ENCODE data around the gene CHST9.

The CHST9 gene

DNA sequence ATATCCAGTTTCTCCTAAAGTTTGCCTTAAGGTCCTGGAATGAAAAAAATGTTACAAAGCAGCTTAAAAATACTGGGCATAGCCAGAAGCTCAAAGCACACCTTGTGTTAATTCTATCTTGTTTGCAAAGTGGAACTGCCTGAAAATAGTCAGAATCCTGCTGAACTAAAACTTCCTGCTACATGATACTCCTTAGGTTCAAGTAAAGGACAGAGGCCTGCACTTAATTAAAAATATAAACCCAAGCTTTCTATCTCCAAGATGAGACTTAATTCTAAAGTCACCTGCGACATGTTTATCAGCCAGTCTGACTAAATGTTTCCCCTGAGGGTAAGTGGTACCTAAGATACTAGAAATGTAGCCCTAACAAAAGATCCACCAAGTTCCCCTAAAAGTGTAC is 103.4 kb downstream of the CHST9 start:
- ATAC-seq (ENCODE audit: insufficient read depth, low read depth), result no peak
- DNase-seq, result no peak

DNA sequence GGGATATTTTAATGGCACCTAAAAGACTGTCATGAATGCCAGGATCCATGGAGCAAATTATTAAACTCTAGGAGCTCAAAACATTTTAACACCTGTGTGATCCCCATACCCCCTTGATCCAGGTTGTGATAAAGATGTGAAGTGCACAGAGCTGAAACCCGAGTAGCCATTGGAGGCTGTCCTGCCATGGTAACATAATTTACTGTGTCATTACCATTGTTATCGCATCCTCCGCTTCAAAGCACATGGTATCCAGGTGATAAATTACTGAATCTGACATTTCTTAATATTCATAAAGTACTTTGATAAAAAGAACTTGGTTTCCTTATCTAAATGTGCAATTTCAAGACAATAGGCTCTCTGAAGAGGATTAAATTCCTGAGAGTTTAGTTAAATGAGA is 109.3 kb downstream of the CHST9 start:
- no peak overlapping the region for H3K4me3 ChIP-seq (ENCODE audit: low read depth in 1 of 2, low read length in 2 of 2)
- H3K4me1 ChIP-seq (ENCODE audit: insufficient read depth, low read length), result no peaks in the 10 kb centered on the region
- H2AFZ ChIP-seq (ENCODE audit: low read depth, low read length), result no peak overlapping the region
- no peak overlapping the region for H3K4me2 ChIP-seq (ENCODE audit: insufficient read depth, low read length)
- H4K20me1 ChIP-seq (ENCODE audit: insufficient read depth, low read length), result no peaks in the 10 kb centered on the region
- ATAC-seq (ENCODE audit: insufficient read depth, low read depth) (no peak), DNase-seq (no peak)
- H3K27ac ChIP-seq (ENCODE audit: low read length), result no peak overlapping the region
- no peaks in the 10 kb centered on the region for H3K79me2 ChIP-seq (ENCODE audit: insufficient read depth, low read length)
- no peaks in the 10 kb centered on the region for H3K9me3 ChIP-seq (ENCODE audit: insufficient read depth, low read length, severe bottlenecking)
- no peaks in the 10 kb centered on the region for H3K27me3 ChIP-seq (ENCODE audit: insufficient read depth, low read length, poor library complexity)
- no peaks in the 10 kb centered on the region for H3K36me3 ChIP-seq (ENCODE audit: insufficient read depth, low read length)
- TF ChIP-seq, protein P1, sequence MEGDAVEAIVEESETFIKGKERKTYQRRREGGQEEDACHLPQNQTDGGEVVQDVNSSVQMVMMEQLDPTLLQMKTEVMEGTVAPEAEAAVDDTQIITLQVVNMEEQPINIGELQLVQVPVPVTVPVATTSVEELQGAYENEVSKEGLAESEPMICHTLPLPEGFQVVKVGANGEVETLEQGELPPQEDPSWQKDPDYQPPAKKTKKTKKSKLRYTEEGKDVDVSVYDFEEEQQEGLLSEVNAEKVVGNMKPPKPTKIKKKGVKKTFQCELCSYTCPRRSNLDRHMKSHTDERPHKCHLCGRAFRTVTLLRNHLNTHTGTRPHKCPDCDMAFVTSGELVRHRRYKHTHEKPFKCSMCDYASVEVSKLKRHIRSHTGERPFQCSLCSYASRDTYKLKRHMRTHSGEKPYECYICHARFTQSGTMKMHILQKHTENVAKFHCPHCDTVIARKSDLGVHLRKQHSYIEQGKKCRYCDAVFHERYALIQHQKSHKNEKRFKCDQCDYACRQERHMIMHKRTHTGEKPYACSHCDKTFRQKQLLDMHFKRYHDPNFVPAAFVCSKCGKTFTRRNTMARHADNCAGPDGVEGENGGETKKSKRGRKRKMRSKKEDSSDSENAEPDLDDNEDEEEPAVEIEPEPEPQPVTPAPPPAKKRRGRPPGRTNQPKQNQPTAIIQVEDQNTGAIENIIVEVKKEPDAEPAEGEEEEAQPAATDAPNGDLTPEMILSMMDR (IDR thresholded peaks at IDR 0.05; ENCODE audit: borderline replicate concordance, extremely low read depth, low read length, poor library complexity, severe bottlenecking), result no peak
- TF ChIP-seq EZH2 (IDR thresholded peaks at IDR 0.05; ENCODE audit: borderline replicate concordance, low read depth, low read length, severe bottlenecking), result no peak
- H3K9ac ChIP-seq (ENCODE audit: low read depth, low read length), result no peak overlapping the region

More for the DNA sequence above, 103.4 kb downstream of the CHST9 start:
- Histone ChIP-seq H3K9me3 (ENCODE audit: insufficient read depth, low read length, severe bottlenecking) (no peaks in the 10 kb centered on the region), H2AFZ (ENCODE audit: low read depth, low read length) (no peak overlapping the region), H3K27me3 (ENCODE audit: insufficient read depth, low read length, poor library complexity) (no peaks in the 10 kb centered on the region), H3K79me2 (ENCODE audit: insufficient read depth, low read length) (no peaks in the 10 kb centered on the region), H3K9ac (ENCODE audit: low read depth, low read length) (no peak overlapping the region), H3K27ac (ENCODE audit: low read length) (no peak overlapping the region), H3K36me3 (ENCODE audit: insufficient read depth, low read length) (no peaks in the 10 kb centered on the region), H3K4me3 (ENCODE audit: low read depth in 1 of 2, low read length in 2 of 2) (no peak overlapping the region), H3K4me1 (ENCODE audit: insufficient read depth, low read length) (no peaks in the 10 kb centered on the region), H3K4me2 (ENCODE audit: insufficient read depth, low read length) (no peak overlapping the region), H4K20me1 (ENCODE audit: insufficient read depth, low read length) (no peaks in the 10 kb centered on the region)
- TF ChIP-seq, protein P1 (IDR thresholded peaks at IDR 0.05; ENCODE audit: borderline replicate concordance, extremely low read depth, low read length, poor library complexity, severe bottlenecking), result no peak
- TF ChIP-seq EZH2 (IDR thresholded peaks at IDR 0.05; ENCODE audit: borderline replicate concordance, low read depth, low read length, severe bottlenecking), result no peak

DNA sequence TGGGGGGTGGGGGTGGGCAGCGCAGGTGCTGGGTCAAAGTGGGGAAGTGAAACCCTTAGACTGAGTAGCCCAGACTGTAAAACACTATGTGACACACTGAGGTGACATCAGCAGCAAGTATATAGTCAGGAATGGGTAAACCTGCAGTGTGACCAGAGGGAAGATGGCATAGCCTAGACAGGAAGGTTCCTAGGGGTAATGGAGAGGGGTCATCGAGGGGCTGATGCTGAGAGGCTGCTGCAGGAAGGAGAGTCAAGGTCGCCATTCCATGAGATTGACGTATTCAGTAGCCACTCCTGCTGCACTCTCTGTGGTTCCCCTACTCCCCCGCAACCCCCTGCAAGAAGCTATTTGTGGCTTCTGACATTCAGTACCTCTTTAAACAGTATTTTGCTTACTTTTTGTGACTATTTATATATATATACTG is 111.7 kb downstream of the CHST9 start:
- TF ChIP-seq, protein P1 (IDR thresholded peaks at IDR 0.05; ENCODE audit: borderline replicate concordance, extremely low read depth, low read length, poor library complexity, severe bottlenecking), result no peak
- TF ChIP-seq EZH2 (IDR thresholded peaks at IDR 0.05; ENCODE audit: borderline replicate concordance, low read depth, low read length, severe bottlenecking), result no peak
- H4K20me1 ChIP-seq (ENCODE audit: insufficient read depth, low read length), result no peaks in the 10 kb centered on the region
- H3K27ac ChIP-seq (ENCODE audit: low read length), result no peak overlapping the region
- no peaks in the 10 kb centered on the region for H3K27me3 ChIP-seq (ENCODE audit: insufficient read depth, low read length, poor library complexity)
- no peak overlapping the region for H3K4me3 ChIP-seq (ENCODE audit: low read depth in 1 of 2, low read length in 2 of 2)
- no peak overlapping the region for H3K4me2 ChIP-seq (ENCODE audit: insufficient read depth, low read length)
- H3K9ac ChIP-seq (ENCODE audit: low read depth, low read length), result no peak overlapping the region
- ATAC-seq (ENCODE audit: insufficient read depth, low read depth) (no peak), DNase-seq (no peak)
- no peak overlapping the region for H2AFZ ChIP-seq (ENCODE audit: low read depth, low read length)
- no peaks in the 10 kb centered on the region for H3K79me2 ChIP-seq (ENCODE audit: insufficient read depth, low read length)
- H3K36me3 ChIP-seq (ENCODE audit: insufficient read depth, low read length), result no peaks in the 10 kb centered on the region
- H3K9me3 ChIP-seq (ENCODE audit: insufficient read depth, low read length, severe bottlenecking), result no peaks in the 10 kb centered on the region
- no peaks in the 10 kb centered on the region for H3K4me1 ChIP-seq (ENCODE audit: insufficient read depth, low read length)

DNA sequence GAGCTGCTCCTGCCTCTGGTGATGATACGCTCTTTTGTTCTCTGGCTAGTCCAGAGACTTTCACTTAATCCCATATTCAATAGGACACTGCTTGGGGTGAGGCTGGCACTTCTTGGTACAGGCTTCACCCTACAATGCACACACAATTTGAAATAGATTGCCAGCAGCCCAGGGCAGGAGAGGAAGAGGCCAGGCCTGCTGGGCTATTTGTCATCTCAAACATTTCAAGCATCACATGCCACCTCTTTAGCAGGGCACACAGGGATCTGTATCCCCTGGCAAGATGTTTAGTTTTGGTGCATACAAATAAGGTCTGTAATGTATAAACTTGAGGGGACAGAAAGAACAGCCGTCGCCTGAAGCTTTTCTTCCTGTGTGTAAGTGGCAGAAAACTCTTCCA is 120.4 kb downstream of the CHST9 start:
- no peaks in the 10 kb centered on the region for H3K27me3 ChIP-seq (ENCODE audit: insufficient read depth, low read length, poor library complexity)
- no peak overlapping the region for H2AFZ ChIP-seq (ENCODE audit: low read depth, low read length)
- no peak overlapping the region for H3K4me2 ChIP-seq (ENCODE audit: insufficient read depth, low read length)
- no peaks in the 10 kb centered on the region for H3K36me3 ChIP-seq (ENCODE audit: insufficient read depth, low read length)
- ATAC-seq (ENCODE audit: insufficient read depth, low read depth), result no peak
- DNase-seq, result no peak
- H3K4me3 ChIP-seq (ENCODE audit: low read depth in 1 of 2, low read length in 2 of 2), result no peak overlapping the region
- no peak for TF ChIP-seq EZH2 (IDR thresholded peaks at IDR 0.05; ENCODE audit: borderline replicate concordance, low read depth, low read length, severe bottlenecking)
- TF ChIP-seq, protein P1 (IDR thresholded peaks at IDR 0.05; ENCODE audit: borderline replicate concordance, extremely low read depth, low read length, poor library complexity, severe bottlenecking), result no peak
- H4K20me1 ChIP-seq (ENCODE audit: insufficient read depth, low read length), result no peaks in the 10 kb centered on the region
- no peaks in the 10 kb centered on the region for H3K4me1 ChIP-seq (ENCODE audit: insufficient read depth, low read length)
- no peak overlapping the region for H3K27ac ChIP-seq (ENCODE audit: low read length)
- H3K9me3 ChIP-seq (ENCODE audit: insufficient read depth, low read length, severe bottlenecking), result no peaks in the 10 kb centered on the region
- no peak overlapping the region for H3K9ac ChIP-seq (ENCODE audit: low read depth, low read length)
- no peaks in the 10 kb centered on the region for H3K79me2 ChIP-seq (ENCODE audit: insufficient read depth, low read length)

All from DND-41 (cell line).